NCI-H146 treated with DMSO at 0.1 percent for 48 hours (cell line): ENCODE measurements around the gene PGBD2.
"Not testable (repeated sequence)": the region's sequence is repeated elsewhere in the genome, so short reads cannot be mapped to it uniquely, and the experiment has no call there.

ENCODE experiments used
- DNase-seq: peaks from one replicate; lab custom pipeline; 2025; ENCODE audit not compliant: unreplicated experiment; lab: John Stamatoyannopoulos, UW

PGBD2 gene

DNA sequence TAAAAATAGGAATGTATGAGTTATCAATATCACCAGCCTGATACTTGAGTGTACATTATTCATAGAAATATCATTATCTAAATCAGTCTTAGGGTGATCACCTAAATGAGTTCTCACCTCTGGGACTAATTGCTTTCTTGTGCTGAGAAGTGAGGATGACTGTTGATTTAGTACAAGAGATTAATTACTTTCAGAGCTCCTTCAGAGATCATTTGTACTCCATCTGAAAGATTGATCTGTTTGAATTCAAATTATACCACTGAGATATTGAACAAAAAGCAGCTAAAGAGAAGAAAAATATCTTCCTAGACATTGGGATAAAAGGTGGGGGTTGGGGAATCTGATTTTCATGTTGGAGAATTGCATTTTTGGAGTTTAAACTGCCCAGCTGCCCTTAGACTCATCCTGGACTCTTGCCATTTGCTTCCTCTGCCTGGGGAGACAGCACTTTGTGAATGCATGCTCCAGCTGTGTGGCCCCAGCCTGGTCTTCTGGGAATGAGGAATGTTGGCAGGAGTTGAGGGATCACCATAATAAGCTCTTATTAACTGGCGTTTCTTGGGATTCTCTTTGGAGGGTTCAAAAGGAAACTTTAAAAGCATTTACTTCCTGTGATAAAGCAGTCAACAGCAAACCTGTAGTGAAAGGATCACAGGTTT is 19.7 kb upstream of the PGBD2 start:
- no peak for DNase-seq

DNA sequence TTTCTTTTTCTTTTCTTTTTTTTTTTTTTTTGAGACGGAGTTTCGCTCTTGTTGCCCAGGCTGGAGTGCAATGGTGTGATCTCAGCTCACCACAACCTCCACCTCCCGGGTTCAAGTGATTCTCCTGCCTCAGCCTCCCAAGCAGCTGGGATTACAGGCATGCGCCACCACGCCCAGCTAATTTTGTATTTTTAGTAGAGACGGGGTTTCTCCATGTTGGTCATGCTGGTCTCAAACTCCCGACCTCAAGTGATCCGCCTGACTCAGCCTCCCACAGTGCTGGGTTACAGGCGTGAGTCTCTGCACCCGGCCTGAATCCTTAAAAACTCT is 16.2 kb upstream of the PGBD2 start:
- DNase-seq: not testable (repeated sequence)

DNA sequence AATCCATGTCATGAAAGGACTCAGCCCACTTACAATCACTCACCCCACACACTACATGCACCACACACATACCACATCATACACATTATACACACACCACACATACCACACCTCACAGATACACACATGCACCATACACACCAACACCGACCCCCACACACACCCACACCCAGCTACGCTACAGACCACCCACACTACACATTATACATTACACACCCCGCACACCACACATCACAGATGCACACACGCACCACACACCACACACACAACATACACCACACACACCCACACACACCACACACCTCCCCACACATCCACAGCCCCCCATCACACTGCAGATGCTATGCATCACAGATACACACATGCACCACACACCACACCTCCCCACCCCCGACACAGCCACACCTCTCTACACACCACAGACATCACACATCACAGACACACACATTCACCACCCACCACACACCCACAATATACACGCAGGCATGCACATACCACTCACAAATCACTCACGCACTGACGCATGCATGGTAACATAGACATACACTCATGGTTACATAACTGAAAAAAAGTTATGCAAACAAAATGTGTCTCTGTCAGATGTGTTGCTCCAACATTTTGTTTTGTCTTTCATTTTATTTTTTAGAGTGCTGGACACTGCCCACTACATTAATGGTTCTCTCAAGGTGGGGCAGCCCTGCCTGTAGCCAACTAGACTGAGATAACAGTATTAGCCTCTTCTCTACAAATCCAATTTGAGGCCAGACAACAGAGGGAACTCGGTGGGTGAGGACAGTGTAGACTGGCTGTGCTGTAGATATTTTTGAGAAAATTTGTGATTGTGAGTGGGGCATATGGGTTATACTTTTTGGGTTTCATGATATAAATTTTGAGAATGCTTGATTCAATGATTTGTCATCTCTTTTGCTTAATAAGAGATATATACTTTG is 15.2 kb upstream of the PGBD2 start:
- DNase-seq: no peak

DNA sequence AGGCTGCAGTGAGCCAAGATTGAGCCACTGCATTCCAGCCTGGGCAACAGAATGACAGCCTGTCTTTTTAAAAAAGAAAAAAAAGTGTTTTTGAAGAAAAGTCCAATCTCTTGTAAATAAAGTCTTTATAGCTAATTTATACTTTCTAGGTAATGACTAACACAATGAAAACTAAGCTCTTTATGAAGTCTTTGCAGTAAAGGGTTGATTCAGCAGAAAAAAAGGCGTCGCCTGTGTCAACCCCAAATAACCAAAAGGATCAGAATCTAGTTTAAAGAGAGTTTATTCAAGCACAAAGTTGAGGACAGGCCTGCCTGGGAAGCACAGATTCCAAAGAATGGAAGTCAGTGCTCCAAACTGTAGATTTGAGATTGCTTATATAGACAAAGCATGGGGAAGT is 14.3 kb upstream of the PGBD2 start:
- no peak for DNase-seq

DNA sequence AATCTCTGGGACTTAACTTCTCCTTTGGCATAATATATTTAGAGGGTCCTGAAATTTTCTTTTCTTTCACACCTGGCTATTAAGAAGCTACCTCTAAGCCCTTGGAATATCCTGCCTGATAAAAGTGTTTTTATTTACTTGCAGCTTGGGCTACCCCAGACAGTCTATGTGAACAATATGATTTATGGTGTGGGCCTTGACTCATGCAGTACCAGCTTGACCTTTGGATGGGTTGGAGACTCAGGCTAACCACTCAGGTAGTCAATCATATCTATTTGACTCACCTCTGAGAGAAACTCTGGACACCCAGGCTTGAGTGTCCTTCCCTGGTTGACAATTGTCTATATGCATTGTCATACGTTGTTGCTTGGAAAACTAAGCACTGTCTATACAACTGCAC is 13.4 kb upstream of the PGBD2 start:
- no peak for DNase-seq

DNA sequence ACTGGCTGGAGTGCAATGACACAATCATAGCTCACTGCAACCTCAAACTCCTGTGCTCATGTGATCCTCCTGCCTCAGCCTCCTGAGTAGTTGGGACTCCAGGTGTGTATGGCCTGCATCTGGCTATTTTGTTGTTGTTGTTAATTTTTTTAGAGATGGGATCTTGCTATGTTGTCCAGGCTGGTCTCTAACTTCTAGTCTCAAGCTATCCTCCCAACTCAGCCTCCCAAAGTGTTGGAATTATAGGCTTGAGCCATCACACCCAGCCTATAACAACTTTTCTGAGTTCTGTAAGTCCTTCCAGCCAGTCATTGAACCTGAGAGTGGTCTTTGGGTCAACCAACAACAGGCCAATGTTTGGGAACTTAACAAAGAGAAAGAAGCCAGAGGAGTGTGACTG is 11.2 kb upstream of the PGBD2 start:
- DNase-seq: no peak

DNA sequence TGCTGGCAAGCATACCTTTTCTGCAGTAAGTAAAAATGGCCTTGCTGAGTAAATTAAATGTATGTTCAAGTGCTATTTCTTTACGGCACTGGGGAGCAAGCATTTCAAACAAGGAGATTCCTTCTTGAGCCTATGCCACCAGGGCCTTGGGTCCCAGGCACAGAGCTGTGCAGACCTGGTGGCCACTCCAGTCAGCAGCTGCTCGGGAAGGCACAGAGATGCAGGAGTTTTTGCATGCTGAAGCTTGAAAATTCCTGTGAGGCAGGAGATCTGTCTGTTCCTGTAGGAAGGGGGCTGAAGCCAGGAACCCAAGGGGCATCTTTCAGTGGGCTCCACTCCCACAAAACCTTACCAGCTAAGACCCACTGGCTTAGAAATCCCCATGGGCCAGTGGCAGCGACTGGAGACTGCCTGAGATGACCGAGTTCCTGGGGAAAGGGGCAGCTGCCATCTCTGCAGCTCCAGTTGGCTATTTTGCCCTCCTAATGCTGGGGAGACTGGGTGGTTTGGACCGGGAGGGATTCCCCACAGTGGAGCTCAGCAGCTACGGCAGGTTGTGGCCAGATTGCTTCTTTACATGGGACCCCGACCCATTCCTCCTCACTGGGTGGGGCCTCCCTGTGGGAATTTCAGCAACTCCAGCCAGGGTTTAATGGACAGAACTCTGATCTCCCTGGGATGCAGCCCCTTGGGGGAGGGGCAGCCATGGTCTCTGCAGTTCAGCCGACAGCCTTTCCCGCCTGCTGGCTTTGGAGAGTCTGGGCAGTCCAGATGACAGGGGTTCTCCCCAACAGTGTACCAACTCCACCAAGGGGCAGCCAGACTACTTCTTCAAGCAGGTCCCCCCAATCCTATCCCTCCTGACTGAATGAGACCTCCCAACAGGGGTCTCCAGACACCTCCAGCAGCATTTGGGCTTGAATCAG is 8.4 kb upstream of the PGBD2 start:
- no peak for DNase-seq

DNA sequence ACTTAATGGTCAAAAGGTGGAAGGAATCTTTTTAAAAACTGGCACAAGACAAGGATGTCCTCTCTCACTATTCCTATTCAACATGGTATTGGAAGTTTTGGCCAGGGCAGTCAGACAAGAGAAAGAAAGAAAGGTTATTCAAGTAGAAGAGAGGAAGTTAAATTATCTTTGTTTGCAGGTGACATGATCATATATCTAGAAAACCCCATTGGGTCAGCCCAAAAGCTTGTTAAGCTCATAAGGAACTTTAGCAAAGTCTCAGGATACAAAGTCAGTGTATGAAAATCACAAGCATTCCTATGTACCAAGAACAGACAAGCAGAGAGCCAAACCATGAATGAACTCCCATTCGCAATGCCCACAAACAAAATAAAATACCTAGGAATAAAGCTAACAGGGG is 5.4 kb upstream of the PGBD2 start:
- DNase-seq: no peak

DNA sequence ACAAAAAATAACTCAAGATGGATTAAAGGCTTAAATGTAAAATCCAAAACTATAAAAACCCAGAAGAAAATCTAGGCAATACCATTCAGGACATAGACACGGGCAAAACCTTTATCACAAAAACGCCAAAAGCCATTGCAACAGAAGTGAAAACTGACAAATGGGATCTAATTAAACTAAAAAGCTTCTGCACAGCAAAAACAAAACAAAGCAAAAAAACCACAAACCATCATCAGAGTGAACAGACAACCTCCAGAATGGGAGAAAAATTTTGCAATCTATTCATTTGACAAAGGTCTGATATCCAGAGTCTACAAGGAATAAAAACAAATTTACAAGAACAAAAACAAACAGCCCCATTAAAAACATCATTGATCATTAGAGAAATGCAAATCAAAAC is 4.5 kb upstream of the PGBD2 start:
- DNase-seq: no peak

DNA sequence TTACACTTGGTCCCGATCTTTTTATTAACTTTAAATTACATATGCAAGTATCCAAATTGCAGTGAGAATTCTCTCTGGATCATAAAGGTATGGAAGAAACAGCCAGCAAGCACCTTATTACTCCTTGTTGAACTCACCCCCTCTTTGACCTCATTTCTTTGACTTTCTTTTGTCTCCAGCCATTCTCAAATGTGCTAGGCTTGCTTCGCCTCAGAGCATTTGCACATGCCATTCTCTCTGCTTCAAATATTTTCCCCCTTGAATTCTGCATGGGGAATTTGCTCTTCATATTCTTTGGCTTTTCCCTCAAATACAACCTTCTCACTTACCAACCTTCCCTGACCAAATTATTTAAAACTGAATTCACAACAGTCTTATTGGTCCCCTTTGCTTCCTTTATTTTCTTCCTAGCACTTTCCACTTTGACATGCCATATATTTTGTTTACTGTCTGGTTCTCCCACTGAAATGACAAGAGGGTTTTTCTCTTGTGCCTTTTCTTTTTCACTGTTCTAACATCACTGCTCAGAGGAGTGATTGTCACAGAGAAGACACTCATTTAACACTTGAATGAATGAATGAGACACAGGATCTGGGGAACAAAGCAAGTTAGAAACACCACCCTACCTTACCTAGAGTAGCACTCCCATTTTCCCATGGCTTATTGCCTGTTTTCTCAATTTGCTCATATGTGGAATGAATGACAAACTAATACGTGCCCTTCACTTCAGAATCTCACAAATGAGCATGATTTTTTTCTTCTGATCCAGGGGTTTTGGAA is 1.4 kb upstream of the PGBD2 start:
- DNase-seq: no peak

DNA sequence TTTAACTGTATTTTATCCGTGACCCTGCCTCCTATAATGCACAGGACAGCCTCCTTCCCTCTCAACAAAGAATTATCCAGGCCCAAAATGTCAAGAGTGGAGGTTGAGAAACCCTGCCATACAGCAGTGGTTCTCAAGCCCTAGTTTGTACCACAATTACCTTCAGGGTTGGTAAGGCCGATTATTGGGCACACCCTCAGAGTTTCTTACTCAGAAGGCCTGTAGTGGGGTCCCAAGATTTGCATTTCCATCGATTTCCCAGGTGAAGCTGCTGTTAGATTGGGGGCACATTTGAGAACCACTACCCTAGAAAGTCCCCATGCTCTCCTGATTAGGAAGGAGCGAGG is 400 bp upstream of the PGBD2 start:
- no peak for DNase-seq

DNA sequence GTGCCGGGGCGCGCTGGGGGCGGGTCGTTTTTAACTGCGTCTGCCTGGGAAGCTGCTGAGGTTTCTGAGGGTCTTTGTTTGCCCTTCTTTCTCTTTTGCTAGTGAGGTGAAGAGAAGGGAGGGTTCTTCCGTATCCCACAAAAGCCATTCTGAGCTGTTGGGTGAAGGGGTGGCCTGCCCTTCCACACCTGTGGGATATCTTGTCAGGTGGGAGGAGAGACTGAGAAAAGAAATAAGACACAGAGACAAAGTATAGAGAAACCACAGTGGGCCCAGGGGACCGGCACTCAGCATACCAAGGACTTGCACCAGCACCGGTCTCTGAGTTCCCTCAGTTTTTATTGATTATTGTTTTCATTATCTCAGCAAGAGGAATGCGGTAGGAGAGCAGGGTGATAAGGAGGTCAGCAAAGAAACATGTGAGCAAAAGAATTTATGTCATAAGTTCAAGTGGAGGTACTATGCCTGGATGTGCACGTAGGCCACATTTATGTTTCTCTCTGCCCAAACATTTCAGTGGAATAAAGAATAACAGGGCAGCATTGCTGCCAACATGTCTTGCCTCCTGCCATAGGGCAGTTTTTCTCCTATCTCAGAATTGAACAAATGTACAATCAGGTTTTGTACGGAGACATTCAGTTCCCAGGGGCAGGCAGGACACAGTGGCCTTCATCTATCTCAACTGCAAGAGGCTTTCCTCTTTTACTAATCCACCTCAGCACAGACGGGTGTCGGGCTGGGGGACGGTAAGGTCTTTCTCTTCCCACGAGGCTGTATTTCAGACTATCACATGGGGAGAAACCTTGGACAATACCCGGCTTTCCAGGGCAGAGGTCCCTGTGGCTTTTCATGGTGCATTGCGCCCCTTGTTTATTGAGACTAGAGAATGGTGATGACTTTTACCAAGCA is 972 bp downstream of the PGBD2 start:
- no peak for DNase-seq

DNA sequence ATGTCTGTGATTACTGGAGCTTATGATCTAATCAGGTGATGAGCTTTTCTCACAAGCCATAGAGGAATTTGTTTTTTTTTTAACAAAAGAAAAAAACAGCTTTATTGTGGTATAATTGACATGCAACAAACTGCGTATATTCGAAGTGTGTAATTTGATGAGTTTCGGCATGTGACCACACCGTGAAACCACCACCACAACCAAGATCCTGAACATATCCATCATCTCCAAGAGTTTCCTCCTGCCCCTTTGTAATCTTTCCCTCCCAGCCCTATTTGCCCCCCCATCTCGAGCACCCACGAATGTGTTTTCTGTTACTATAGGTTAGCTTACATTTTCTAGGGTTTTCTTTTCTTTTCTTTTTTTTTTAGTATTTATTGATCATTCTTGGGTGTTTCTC is 4.7 kb downstream of the PGBD2 start:
- DNase-seq: no peak

DNA sequence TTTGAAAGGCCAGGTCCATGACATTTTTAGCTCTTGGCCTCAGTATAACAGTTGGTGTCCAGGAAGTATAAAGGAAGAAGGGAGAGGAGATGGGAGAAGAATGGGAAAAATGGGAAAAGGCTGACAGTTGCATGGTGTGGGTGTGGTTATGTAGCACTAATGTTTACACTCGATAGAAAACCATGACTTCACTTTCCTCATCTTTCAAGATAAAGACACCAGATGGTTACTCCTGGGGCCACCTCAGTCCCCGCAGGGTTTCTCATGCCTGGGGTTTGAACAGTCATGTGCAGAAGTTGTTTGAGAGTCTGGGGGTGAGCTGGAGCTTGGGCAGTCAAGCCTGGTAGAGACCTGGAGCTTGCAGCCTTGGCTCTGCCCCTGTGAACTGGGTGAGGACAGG is 7.9 kb downstream of the PGBD2 start:
- DNase-seq: no peak

DNA sequence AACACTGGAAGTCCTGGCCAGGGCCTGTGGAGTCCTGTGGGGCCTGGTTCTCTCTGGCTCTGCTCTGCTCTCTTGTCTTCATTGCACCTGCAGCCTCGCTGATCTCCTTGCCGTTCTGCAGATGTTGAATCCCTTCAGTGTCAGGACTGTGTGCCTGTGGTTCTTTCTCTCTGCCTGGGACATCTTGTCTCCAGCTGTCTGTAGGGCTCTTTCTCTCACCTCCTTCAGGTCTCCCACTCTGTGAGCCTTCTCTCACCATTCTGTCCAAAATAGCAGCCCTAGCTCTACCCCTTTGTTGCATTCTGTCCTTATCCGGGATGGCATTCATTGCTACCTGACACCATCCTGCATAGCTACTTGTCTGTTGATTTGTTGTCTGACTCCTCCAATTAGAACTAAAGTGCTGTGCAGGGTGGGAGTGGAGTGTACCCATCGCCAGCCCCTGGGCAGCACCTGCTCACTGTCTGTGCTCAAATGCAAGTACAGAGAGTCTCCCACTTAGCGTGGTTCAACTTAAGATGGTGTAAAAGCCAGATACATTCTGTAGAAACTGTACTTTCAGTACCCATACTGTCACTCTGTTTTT is 8.9 kb downstream of the PGBD2 start:
- DNase-seq: no peak

DNA sequence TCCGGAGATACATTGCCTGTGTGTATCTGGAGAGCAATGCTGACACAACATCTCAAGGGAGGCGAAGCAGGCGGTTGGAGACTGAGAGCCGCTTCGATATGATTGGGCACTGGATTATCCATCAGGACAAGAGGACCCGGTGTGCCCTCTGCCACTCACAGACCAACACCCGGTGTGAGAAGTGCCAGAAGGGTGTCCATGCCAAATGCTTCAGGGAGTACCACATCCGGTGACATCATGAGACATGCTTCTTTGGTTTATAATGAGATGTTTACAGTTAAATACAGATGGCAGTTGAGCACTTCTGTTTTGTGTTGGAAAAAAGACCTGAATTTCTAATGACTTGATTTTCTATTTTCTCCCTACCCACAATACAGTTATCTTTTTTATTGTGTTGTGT is 12.1 kb downstream of the PGBD2 start:
- no peak for DNase-seq

DNA sequence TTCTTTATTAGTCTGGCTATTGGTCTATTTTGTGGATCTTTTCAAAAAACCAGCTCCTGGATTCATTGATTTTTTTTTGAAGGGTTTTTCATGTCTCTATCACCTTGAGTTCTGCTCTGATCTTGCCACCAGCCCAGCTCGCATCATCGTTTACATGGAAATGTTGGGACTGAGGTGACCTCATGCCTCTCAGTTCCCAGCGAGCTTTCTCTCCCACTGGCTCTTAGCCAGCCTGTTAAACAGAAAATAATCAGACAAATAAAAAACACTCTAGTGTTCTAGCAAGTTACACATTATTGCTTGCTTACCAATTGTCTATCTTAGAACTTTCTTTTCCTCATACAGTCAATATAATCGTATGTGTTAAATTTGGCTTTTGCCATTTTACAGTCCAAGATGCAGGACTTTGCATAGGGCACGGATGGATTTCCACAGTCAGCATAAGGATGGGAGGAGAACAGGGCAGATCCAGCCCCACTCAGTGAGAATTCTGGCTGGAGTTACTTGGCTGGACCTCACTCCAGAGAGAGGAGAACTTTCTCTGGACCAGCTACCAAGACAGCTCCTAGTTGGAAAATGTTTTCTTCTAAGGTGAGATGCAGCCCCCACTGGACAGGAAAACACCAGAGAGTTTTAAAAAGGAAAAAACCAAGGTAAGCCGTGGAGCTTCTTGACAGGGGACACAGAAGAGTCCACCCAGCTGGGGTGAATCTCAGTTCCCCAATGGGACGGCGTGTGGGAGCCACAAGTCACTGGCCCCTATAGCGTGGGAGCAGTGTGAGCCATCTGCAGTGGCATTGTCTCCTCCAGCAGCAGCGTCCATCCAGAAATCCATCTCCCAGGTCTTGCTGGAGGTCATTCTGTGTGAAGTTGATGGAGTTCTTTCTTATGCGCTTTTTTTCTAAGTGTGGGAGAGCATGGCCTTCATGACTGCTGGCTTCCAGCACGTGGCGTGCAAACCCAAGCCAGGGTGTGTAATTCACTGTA is 17.6 kb downstream of the PGBD2 start:
- no peak for DNase-seq
